Osteocyte (in vitro differentiated cells): Measurements from ENCODE around the gene GNB1. TPM values are rescaled to one million over a fixed set of nuclear protein-coding genes. Genes with fewer than 3 reads are reported as not detected.
A peak's percentile ranks its signal among the peaks of the same experiment; 100 is the strongest.

Source experiments
- DNase-seq: peaks from one replicate; pipeline ENCODE4 v3.0.0; 2021; ENCODE audit warnings: mixed read lengths; ENCODE audit not compliant: unreplicated experiment; ENCODE audit errors: extremely low spot score
- H3K27ac Mint-ChIP-seq: one replicate; pipeline ENCODE4 v1.8.0; 2021; ENCODE audit warnings: mild to moderate bottlenecking, mixed read lengths; ENCODE audit not compliant: unreplicated experiment
- H3K27me3 Mint-ChIP-seq: one replicate; pipeline ENCODE4 v1.8.0; 2021; ENCODE audit warnings: mixed read lengths; ENCODE audit not compliant: unreplicated experiment
- H3K36me3 Mint-ChIP-seq: one replicate; pipeline ENCODE4 v1.8.0; 2021; ENCODE audit warnings: mixed read lengths; ENCODE audit not compliant: unreplicated experiment
- H3K4me1 Mint-ChIP-seq: one replicate; pipeline ENCODE4 v1.8.0; 2021; ENCODE audit warnings: mixed read lengths; ENCODE audit not compliant: unreplicated experiment
- H3K4me3 Mint-ChIP-seq: one replicate; pipeline ENCODE4 v1.8.0; 2021; ENCODE audit warnings: mild to moderate bottlenecking, moderate library complexity, mixed read lengths; ENCODE audit not compliant: unreplicated experiment
- H3K9me3 Mint-ChIP-seq: one replicate; pipeline ENCODE4 v1.8.0; 2021; ENCODE audit warnings: mixed read lengths; ENCODE audit not compliant: unreplicated experiment
- total RNA-seq: library from RNA; stranded (reverse); gene quantifications from 2 replicates; pipeline ENCODE4 v1.2.1, GENCODE V29; 2021
- TF ChIP-seq, protein P1 (sequence below): fragments of 200-600 bp; sonication (generic); IDR thresholded peaks from 2 replicates; pipeline ENCODE4 v1.5.0; 2021; ENCODE audit warnings: antibody characterized with exemption, mild to moderate bottlenecking, moderate library complexity

GNB1 gene
- total RNA-seq, 1 donor from 2014 or later, result 407 TPM

DNA sequence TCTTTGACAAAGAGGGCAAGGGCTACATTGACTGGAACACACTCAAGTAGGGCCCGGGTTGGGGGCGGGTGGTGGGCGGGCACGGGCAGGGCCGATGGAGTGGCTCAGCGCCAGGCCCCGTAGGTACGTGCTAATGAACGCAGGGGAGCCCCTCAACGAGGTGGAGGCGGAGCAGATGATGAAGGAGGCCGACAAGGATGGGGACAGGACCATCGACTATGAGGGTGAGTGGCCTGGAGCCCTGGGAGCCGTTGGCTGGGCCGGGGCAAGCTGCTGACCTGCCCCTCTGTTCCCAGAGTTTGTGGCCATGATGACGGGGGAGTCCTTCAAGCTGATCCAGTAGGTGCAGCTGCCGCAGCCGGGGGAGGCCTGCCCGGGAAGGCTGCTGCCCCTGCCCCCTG, 26.0 kb upstream of the GNB1 start:
- TF ChIP-seq, protein P1, sequence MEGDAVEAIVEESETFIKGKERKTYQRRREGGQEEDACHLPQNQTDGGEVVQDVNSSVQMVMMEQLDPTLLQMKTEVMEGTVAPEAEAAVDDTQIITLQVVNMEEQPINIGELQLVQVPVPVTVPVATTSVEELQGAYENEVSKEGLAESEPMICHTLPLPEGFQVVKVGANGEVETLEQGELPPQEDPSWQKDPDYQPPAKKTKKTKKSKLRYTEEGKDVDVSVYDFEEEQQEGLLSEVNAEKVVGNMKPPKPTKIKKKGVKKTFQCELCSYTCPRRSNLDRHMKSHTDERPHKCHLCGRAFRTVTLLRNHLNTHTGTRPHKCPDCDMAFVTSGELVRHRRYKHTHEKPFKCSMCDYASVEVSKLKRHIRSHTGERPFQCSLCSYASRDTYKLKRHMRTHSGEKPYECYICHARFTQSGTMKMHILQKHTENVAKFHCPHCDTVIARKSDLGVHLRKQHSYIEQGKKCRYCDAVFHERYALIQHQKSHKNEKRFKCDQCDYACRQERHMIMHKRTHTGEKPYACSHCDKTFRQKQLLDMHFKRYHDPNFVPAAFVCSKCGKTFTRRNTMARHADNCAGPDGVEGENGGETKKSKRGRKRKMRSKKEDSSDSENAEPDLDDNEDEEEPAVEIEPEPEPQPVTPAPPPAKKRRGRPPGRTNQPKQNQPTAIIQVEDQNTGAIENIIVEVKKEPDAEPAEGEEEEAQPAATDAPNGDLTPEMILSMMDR, result no peak
- no peaks in the 10 kb centered on the region for H3K36me3 Mint-ChIP-seq
- H3K4me3 Mint-ChIP-seq, result no peak overlapping the region
- H3K4me1 Mint-ChIP-seq, result no peaks in the 10 kb centered on the region
- no peak overlapping the region for H3K27ac Mint-ChIP-seq
- no peak for DNase-seq
- H3K27me3 Mint-ChIP-seq, result no peaks in the 10 kb centered on the region
- H3K9me3 Mint-ChIP-seq, result no peaks in the 10 kb centered on the region

- Mint-ChIP-seq H3K27ac (no peak overlapping the region), H3K4me1 (no peaks in the 10 kb centered on the region), H3K9me3 (no peaks in the 10 kb centered on the region), H3K36me3 (no peaks in the 10 kb centered on the region), H3K4me3 (no peak overlapping the region), H3K27me3 (no peaks in the 10 kb centered on the region)
- TF ChIP-seq, protein P1, result no peak
- DNase-seq, result no peak
Measured at GRCh38 chr1:1915911-1916840, 25.3 kb upstream of the GNB1 start.

- Mint-ChIP-seq H3K27ac (no peak within 1 kb of the TSS), H3K9me3 (no peaks in the 10 kb centered on the region), H3K4me3 (no peak within 1 kb of the TSS), H3K36me3 (no peaks in the 10 kb centered on the region), H3K27me3 (no peaks in the 10 kb centered on the region), H3K4me1 (peaks cover 2% of the 10 kb centered on the region)
- no peak for DNase-seq
- TF ChIP-seq, protein P1, result no peak
Measured at GRCh38 chr1:1914971-1915692, 24.2 kb upstream of the GNB1 start, which contains the start of gene CALML6. Gene CALML6, plus strand, starts transcription at chr1:1915260. Its CDS starts 21 bp downstream, at chr1:1915281.

- Mint-ChIP-seq H3K4me1 (peaks cover 7% of the 10 kb centered on the region), H3K4me3 (no peak overlapping the region), H3K27me3 (no peaks in the 10 kb centered on the region), H3K27ac (no peak overlapping the region), H3K36me3 (no peaks in the 10 kb centered on the region), H3K9me3 (no peaks in the 10 kb centered on the region)
- TF ChIP-seq, protein P1, result no peak
- peak; percentile 78 for DNase-seq
Measured at GRCh38 chr1:1914101-1914970, 23.4 kb upstream of the GNB1 start.
